ENCODE results near the gene LTBP1.

The LTBP1 gene

DNA sequence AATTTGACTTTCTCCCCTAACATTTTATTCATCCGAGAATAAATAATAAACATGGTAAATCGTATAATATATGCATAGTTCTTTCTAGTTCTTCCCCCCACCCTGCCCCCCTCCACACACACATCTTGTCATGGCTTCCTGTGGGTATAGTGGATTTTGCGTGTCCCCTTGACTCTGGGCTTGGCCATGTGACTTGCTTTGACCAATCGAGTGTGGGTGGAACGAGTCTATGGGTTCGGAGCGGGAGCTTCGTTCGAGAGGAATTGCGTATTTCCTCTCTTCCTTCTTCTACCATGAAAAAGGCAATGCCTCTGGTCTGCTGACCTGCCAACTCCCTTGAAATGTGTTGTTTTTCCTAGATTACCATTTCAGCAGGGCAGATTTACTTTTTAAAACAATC is 175.2 kb downstream of the LTBP1 start:
- no peak overlapping the region for H3K27ac ChIP-seq (ENCODE audit: low read depth in 2 of 2, low read length in 2 of 2)

DNA sequence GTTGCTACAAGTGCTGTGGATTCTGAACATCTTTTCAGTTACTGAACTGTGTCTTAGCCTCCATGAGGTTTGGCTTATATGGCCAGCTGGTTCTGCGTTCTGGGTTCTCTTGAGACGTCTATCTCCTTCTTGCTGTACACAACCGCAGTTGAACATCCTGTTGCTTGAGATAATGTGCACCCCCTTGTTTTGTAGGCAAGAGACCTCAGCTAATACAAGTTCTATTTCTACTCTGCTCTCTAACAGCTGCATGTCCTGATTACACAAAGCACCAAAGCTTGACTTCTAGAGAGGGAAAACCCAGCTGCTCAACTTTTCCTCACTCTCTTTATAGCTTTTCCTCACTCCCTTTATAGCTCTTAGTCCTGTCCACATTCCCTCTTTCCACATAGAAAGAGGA is 176.0 kb downstream of the LTBP1 start:
- no peak overlapping the region for H3K27ac ChIP-seq (ENCODE audit: low read depth in 2 of 2, low read length in 2 of 2)

More for the DNA sequence above, 175.2 kb downstream of the LTBP1 start:
- no peaks in the 10 kb centered on the region for H3K36me3 ChIP-seq (ENCODE audit: control insufficient read depth in 2 of 2, insufficient read depth in 2 of 2, low read length in 2 of 2)
- no peaks in the 10 kb centered on the region for H3K27me3 ChIP-seq (ENCODE audit: control insufficient read depth in 2 of 2, insufficient read depth in 2 of 2, low read length in 2 of 2)
- no peaks in the 10 kb centered on the region for H3K9me3 ChIP-seq (ENCODE audit: control insufficient read depth in 2 of 2, low read length in 2 of 2)
- no peak overlapping the region for H3K9ac ChIP-seq (ENCODE audit: low read depth in 1 of 2, low read length in 2 of 2)
- no peaks in the 10 kb centered on the region for H3K4me1 ChIP-seq (ENCODE audit: control insufficient read depth in 2 of 2, insufficient read depth in 2 of 2, low read length in 2 of 2)
- no peak overlapping the region for H3K4me3 ChIP-seq (ENCODE audit: low read length in 2 of 2)

GRCh38 chr2:33123216-33123615 is 176.5 kb downstream of the LTBP1 start:
- Histone ChIP-seq H3K27me3 (ENCODE audit: control insufficient read depth in 2 of 2, insufficient read depth in 2 of 2, low read length in 2 of 2) (no peaks in the 10 kb centered on the region), H3K36me3 (ENCODE audit: control insufficient read depth in 2 of 2, insufficient read depth in 2 of 2, low read length in 2 of 2) (no peaks in the 10 kb centered on the region), H3K4me3 (ENCODE audit: low read length in 2 of 2) (no peak overlapping the region), H3K9ac (ENCODE audit: low read depth in 1 of 2, low read length in 2 of 2) (no peak overlapping the region), H3K27ac (ENCODE audit: low read depth in 2 of 2, low read length in 2 of 2) (no peak overlapping the region), H3K9me3 (ENCODE audit: control insufficient read depth in 2 of 2, low read length in 2 of 2) (no peaks in the 10 kb centered on the region), H3K4me1 (ENCODE audit: control insufficient read depth in 2 of 2, insufficient read depth in 2 of 2, low read length in 2 of 2) (no peaks in the 10 kb centered on the region)

More for the DNA sequence above, 176.0 kb downstream of the LTBP1 start:
- Histone ChIP-seq H3K4me3 (ENCODE audit: low read length in 2 of 2) (no peak overlapping the region), H3K27me3 (ENCODE audit: control insufficient read depth in 2 of 2, insufficient read depth in 2 of 2, low read length in 2 of 2) (no peaks in the 10 kb centered on the region), H3K9ac (ENCODE audit: low read depth in 1 of 2, low read length in 2 of 2) (no peak overlapping the region), H3K36me3 (ENCODE audit: control insufficient read depth in 2 of 2, insufficient read depth in 2 of 2, low read length in 2 of 2) (no peaks in the 10 kb centered on the region), H3K9me3 (ENCODE audit: control insufficient read depth in 2 of 2, low read length in 2 of 2) (no peaks in the 10 kb centered on the region), H3K4me1 (ENCODE audit: control insufficient read depth in 2 of 2, insufficient read depth in 2 of 2, low read length in 2 of 2) (no peaks in the 10 kb centered on the region)

GRCh38 chr2:33126552-33126951 is 179.8 kb downstream of the LTBP1 start:
- Histone ChIP-seq H3K36me3 (ENCODE audit: control insufficient read depth in 2 of 2, insufficient read depth in 2 of 2, low read length in 2 of 2) (no peaks in the 10 kb centered on the region), H3K9ac (ENCODE audit: low read depth in 1 of 2, low read length in 2 of 2) (no peak overlapping the region), H3K27ac (ENCODE audit: low read depth in 2 of 2, low read length in 2 of 2) (no peak overlapping the region), H3K4me3 (ENCODE audit: low read length in 2 of 2) (no peak overlapping the region), H3K4me1 (ENCODE audit: control insufficient read depth in 2 of 2, insufficient read depth in 2 of 2, low read length in 2 of 2) (no peaks in the 10 kb centered on the region), H3K9me3 (ENCODE audit: control insufficient read depth in 2 of 2, low read length in 2 of 2) (no peaks in the 10 kb centered on the region), H3K27me3 (ENCODE audit: control insufficient read depth in 2 of 2, insufficient read depth in 2 of 2, low read length in 2 of 2) (no peaks in the 10 kb centered on the region)

- Histone ChIP-seq H3K27ac (ENCODE audit: low read depth in 2 of 2, low read length in 2 of 2) (no peak overlapping the region), H3K4me3 (ENCODE audit: low read length in 2 of 2) (no peak overlapping the region), H3K9me3 (ENCODE audit: control insufficient read depth in 2 of 2, low read length in 2 of 2) (no peaks in the 10 kb centered on the region)
Observed at GRCh38 chr2:33126958-33127357, 180.2 kb downstream of the LTBP1 start.

DNA sequence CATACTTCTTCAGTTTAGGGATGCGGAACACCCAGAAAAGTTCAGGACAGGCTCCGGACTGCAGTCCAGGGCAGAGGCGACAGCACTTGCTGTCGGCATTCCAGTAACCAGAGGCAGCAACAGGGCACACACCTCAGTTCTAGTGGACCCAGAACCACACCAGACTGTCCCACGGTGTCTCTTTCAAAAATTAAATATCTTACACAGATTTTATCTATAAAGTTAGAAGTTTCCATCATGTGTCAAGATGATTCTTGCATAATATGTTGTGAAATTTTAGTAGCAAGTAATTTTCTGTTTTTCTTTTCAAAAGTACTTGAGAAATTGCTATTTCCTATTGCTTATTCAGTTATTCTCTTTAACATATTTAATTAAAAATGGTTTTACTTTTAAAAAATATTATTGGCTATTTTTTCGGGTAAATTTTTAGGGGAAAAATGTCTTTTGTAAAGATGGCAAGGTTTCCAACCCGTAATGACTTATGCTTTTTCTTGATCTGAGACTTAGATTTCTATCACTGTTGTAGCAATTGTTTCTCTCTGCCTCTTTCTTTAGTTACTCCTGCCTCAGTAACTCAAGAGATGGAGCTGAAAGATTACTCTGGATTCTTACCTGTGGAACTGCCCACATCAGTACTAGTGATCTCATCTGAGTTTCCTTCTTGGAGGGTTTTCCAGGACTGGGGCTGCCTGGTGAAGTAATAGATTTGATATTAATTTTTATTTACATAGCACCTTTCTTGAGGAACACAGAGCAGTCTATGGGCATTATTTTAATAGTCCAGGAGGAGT is 182.7 kb downstream of the LTBP1 start:
- no peaks in the 10 kb centered on the region for H3K27me3 ChIP-seq (ENCODE audit: control insufficient read depth in 2 of 2, insufficient read depth in 2 of 2, low read length in 2 of 2)
- no peak overlapping the region for H3K27ac ChIP-seq (ENCODE audit: low read depth in 2 of 2, low read length in 2 of 2)
- H3K4me1 ChIP-seq (ENCODE audit: control insufficient read depth in 2 of 2, insufficient read depth in 2 of 2, low read length in 2 of 2) = peaks cover 0 to 3% of the 10 kb centered on the region in 2 donors
- H3K4me3 ChIP-seq (ENCODE audit: low read length in 2 of 2) = no peak overlapping the region
- no peaks in the 10 kb centered on the region for H3K9me3 ChIP-seq (ENCODE audit: control insufficient read depth in 2 of 2, low read length in 2 of 2)
- H3K36me3 ChIP-seq (ENCODE audit: control insufficient read depth in 2 of 2, insufficient read depth in 2 of 2, low read length in 2 of 2) = no peaks in the 10 kb centered on the region
- no peak overlapping the region for H3K9ac ChIP-seq (ENCODE audit: low read depth in 1 of 2, low read length in 2 of 2)

More at GRCh38 chr2:33126958-33127357, 180.2 kb downstream of the LTBP1 start:
- Histone ChIP-seq H3K36me3 (ENCODE audit: control insufficient read depth in 2 of 2, insufficient read depth in 2 of 2, low read length in 2 of 2) (no peaks in the 10 kb centered on the region), H3K4me1 (ENCODE audit: control insufficient read depth in 2 of 2, insufficient read depth in 2 of 2, low read length in 2 of 2) (no peaks in the 10 kb centered on the region), H3K9ac (ENCODE audit: low read depth in 1 of 2, low read length in 2 of 2) (no peak overlapping the region), H3K27me3 (ENCODE audit: control insufficient read depth in 2 of 2, insufficient read depth in 2 of 2, low read length in 2 of 2) (no peaks in the 10 kb centered on the region)

DNA sequence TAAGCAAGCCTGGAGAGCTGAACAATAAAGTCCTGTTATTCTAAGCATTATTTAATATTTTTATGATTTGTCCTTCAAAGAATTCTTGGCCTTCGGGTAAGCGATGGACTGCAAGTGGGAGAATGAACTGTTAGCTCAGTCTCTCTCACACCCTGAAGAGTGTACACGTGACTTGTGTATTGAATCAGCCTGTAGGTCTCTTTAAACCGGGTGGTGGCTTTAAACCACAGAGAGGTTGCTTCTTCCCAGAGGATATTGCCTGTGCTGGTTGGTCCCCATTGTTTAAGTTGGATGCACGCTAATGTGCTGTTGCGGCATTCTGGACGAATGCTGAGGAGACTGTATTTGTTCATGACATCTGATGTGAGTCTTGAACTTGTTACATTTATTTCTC is 183.3 kb downstream of the LTBP1 start:
- H3K27me3 ChIP-seq (ENCODE audit: control insufficient read depth in 2 of 2, insufficient read depth in 2 of 2, low read length in 2 of 2) = no peaks in the 10 kb centered on the region
- H3K4me1 ChIP-seq (ENCODE audit: control insufficient read depth in 2 of 2, insufficient read depth in 2 of 2, low read length in 2 of 2) = peaks cover 0 to 3% of the 10 kb centered on the region in 2 donors
- H3K9me3 ChIP-seq (ENCODE audit: control insufficient read depth in 2 of 2, low read length in 2 of 2) = no peaks in the 10 kb centered on the region
- H3K27ac ChIP-seq (ENCODE audit: low read depth in 2 of 2, low read length in 2 of 2) = no peak overlapping the region
- no peaks in the 10 kb centered on the region for H3K36me3 ChIP-seq (ENCODE audit: control insufficient read depth in 2 of 2, insufficient read depth in 2 of 2, low read length in 2 of 2)
- H3K4me3 ChIP-seq (ENCODE audit: low read length in 2 of 2) = no peak overlapping the region
- no peak overlapping the region for H3K9ac ChIP-seq (ENCODE audit: low read depth in 1 of 2, low read length in 2 of 2)

GRCh38 chr2:33130544-33130943 is 183.8 kb downstream of the LTBP1 start:
- Histone ChIP-seq H3K27ac (ENCODE audit: low read depth in 2 of 2, low read length in 2 of 2) (no peak overlapping the region), H3K36me3 (ENCODE audit: control insufficient read depth in 2 of 2, insufficient read depth in 2 of 2, low read length in 2 of 2) (no peaks in the 10 kb centered on the region), H3K9ac (ENCODE audit: low read depth in 1 of 2, low read length in 2 of 2) (no peak overlapping the region), H3K9me3 (ENCODE audit: control insufficient read depth in 2 of 2, low read length in 2 of 2) (no peaks in the 10 kb centered on the region), H3K4me1 (ENCODE audit: control insufficient read depth in 2 of 2, insufficient read depth in 2 of 2, low read length in 2 of 2) (peaks cover 0 to 3% of the 10 kb centered on the region in 2 donors), H3K4me3 (ENCODE audit: low read length in 2 of 2) (no peak overlapping the region), H3K27me3 (ENCODE audit: control insufficient read depth in 2 of 2, insufficient read depth in 2 of 2, low read length in 2 of 2) (no peaks in the 10 kb centered on the region)

- no peak overlapping the region for H3K27ac ChIP-seq (ENCODE audit: low read depth in 2 of 2, low read length in 2 of 2)
Observed at GRCh38 chr2:33131111-33131510, 184.4 kb downstream of the LTBP1 start.

DNA sequence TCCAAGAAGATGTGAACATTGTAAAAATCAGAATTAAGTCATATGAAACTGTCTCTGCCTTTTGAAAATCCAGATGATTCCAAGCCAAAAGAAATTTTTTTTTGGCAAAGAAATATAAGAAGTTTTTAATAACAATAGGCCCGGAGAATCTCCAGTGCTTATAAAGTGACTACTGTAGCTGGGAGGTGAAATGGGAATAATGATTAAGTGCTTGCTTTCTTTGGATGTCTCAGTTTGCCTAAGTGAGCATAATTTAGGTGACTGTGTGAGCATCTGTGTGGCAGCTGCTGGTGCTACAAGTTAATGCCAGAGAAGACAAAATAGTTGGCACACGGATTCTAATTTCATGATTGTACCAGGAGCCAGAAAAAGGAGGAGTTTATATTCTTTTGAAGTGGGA is 185.0 kb downstream of the LTBP1 start:
- H3K27me3 ChIP-seq (ENCODE audit: control insufficient read depth in 2 of 2, insufficient read depth in 2 of 2, low read length in 2 of 2) = no peaks in the 10 kb centered on the region
- H3K36me3 ChIP-seq (ENCODE audit: control insufficient read depth in 2 of 2, insufficient read depth in 2 of 2, low read length in 2 of 2) = no peaks in the 10 kb centered on the region
- H3K4me3 ChIP-seq (ENCODE audit: low read length in 2 of 2) = no peak overlapping the region
- peaks cover 0 to 3% of the 10 kb centered on the region in 2 donors for H3K4me1 ChIP-seq (ENCODE audit: control insufficient read depth in 2 of 2, insufficient read depth in 2 of 2, low read length in 2 of 2)
- no peaks in the 10 kb centered on the region for H3K9me3 ChIP-seq (ENCODE audit: control insufficient read depth in 2 of 2, low read length in 2 of 2)
- no peak overlapping the region for H3K27ac ChIP-seq (ENCODE audit: low read depth in 2 of 2, low read length in 2 of 2)
- no peak overlapping the region for H3K9ac ChIP-seq (ENCODE audit: low read depth in 1 of 2, low read length in 2 of 2)

More at GRCh38 chr2:33131111-33131510, 184.4 kb downstream of the LTBP1 start:
- no peaks in the 10 kb centered on the region for H3K36me3 ChIP-seq (ENCODE audit: control insufficient read depth in 2 of 2, insufficient read depth in 2 of 2, low read length in 2 of 2)
- H3K4me3 ChIP-seq (ENCODE audit: low read length in 2 of 2) = no peak overlapping the region
- no peaks in the 10 kb centered on the region for H3K27me3 ChIP-seq (ENCODE audit: control insufficient read depth in 2 of 2, insufficient read depth in 2 of 2, low read length in 2 of 2)
- H3K9me3 ChIP-seq (ENCODE audit: control insufficient read depth in 2 of 2, low read length in 2 of 2) = no peaks in the 10 kb centered on the region
- H3K4me1 ChIP-seq (ENCODE audit: control insufficient read depth in 2 of 2, insufficient read depth in 2 of 2, low read length in 2 of 2) = peaks cover 0 to 3% of the 10 kb centered on the region in 2 donors
- no peak overlapping the region for H3K9ac ChIP-seq (ENCODE audit: low read depth in 1 of 2, low read length in 2 of 2)
